ENCODE data around the gene LCE3C.

DNA sequence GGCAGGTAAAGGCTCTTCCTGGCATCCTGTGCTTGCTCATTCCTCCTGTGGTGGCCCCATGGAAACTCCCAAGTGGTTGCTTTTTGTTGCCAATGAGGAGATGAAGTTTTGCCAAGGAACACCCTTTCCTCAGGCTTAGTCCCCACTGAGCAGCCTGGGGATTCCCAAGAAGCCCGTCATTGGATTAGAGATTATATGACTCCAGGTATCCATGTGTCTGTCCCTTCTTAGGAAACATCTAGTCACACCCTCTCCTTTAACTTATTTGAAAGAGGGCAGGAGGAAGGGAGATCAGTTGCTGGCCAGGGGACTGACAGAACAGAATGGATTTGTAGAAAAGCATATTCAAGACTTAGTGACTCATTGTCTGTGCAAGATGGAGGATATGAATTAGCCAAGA is 26.7 kb downstream of the LCE3C start:
- TF ChIP-seq POLR2A (IDR thresholded peaks at IDR 0.05) = no peak
- TF ChIP-seq, protein P1, sequence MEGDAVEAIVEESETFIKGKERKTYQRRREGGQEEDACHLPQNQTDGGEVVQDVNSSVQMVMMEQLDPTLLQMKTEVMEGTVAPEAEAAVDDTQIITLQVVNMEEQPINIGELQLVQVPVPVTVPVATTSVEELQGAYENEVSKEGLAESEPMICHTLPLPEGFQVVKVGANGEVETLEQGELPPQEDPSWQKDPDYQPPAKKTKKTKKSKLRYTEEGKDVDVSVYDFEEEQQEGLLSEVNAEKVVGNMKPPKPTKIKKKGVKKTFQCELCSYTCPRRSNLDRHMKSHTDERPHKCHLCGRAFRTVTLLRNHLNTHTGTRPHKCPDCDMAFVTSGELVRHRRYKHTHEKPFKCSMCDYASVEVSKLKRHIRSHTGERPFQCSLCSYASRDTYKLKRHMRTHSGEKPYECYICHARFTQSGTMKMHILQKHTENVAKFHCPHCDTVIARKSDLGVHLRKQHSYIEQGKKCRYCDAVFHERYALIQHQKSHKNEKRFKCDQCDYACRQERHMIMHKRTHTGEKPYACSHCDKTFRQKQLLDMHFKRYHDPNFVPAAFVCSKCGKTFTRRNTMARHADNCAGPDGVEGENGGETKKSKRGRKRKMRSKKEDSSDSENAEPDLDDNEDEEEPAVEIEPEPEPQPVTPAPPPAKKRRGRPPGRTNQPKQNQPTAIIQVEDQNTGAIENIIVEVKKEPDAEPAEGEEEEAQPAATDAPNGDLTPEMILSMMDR (IDR thresholded peaks at IDR 0.05) = no peak
